SIG-M5 (cell line): ENCODE measurements around the gene USH1C.

ENCODE experiments used
- DNase-seq: peaks from one replicate; lab custom pipeline; 2025; lab: John Stamatoyannopoulos, UW

USH1C gene

DNA sequence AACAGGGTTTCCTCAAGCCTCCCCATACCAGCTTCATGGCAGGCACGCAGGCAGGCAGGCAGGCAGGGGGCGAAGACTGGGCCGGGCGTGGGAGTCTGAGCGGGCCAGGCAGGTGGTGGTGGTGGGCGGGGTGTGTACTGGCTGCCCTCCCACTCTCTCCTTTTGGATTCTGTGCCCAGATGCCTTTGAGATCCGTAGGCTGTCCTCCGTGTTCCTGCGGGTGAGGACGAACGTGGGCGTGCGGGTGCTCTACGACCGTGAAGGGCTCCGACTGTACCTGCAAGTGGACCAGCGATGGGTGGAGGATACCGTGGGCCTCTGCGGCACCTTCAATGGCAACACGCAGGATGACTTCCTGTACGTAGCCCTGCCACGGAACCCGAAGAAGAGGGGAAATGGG, 25.8 kb upstream of the USH1C start:
- no peak for DNase-seq

DNA sequence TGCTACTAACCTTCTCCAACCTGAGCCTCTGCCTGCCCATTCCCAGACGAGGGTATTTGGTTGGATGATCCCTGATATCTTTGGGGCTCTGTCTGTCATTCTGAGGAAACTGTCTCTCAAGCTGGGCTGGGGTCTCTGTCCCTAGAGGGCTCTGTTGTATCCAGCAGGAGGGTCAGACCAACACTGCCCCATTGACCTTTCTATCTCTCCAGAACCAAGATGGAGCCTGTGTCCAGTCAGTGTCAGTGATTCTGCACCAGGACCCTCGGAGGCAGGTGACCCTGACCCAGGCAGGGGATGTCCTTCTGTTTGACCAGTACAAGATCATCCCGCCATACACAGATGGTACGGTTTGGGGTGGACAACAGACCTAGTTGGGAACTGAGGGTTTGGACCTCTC, 24.7 kb upstream of the USH1C start:
- DNase-seq, result no peak

DNA sequence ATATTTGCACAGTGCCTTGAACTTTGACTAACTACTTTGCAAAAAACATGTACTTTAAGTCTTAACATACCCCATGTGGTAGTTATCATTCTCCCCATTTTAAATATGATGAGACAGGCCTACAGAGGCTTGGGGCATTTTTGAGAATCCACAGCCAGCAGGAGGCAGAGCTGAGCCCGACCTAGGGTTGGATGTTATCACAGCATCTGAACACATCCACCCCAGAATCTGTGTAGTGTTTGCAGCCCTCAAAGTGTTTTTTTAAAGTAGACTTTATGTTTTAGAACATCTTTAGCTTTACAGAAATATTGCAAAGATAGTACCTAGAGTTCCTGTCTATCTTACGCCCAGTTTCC, 20.4 kb upstream of the USH1C start:
- DNase-seq, result no peak

DNA sequence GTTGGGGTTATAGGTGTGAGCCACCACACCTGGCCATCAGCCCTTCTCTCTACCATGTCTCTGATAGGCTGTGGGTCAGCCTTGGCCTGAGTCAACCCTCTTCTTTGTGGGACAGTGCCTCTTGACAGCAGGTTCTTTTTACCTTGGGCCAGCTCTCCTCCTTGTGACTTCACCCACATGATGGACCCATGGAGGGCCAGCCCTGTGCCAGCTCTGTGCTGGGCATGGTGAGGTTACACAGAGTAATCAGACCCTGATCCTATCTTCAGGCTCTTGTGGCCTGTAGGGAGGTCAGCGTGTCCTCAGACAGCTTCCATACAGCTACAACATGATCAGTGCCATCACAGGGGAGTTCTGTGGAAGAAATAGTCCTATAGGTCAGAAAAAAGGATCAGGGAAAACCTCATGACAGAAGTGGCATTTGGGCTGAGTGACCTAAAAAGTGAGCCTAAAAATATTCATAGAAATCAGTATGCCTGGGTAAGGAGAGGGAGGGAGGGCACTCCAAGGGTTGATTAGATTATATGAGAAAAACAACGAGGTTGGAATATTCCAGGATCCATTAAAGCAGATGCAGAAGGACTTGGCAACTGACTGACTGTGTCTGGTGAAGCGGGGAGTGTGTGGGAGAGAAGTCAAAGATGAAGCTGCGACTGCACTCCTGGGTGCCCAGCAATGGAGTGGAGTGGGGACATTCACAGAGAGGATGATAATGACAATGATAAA, 19.9 kb upstream of the USH1C start:
- no peak for DNase-seq

DNA sequence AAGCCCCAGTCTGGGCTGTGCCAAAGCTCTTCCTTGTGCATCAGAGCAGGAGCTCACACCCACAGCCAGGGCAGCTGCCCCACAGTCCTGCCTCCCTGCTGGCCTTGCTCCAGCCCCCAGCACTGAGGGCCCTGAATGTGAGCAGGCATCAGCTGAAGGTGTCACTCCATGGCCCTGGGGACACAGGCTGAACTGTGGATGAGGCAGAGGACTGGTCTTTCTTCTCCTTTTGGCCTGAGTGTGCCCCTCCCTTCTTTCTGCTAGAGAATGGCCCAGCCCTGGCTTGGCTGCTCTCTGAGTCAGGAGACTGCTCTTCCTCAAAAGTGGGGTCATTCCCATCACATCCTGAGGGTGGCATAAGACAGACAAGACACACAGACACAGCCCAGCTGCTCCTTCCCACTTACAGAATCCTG, 19.0 kb upstream of the USH1C start:
- DNase-seq, result no peak

DNA sequence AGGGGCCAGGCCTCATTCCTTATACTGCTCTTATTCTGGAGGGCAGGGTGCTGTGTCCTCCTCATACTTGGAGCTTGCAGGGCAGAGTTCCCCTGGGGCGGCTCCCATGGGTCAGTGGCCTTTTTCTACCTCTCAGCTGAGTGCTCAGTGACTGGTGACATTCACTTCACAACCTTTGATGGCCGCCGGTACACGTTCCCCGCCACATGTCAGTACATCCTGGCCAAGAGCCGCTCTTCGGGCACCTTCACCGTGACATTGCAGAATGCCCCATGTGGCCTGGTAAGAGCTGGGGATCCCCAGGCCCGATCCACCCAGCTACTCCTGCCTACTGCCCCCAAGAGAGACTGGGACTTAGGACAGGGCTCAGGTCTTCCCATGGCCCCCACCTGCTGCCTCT, 17.3 kb upstream of the USH1C start:
- no peak for DNase-seq

DNA sequence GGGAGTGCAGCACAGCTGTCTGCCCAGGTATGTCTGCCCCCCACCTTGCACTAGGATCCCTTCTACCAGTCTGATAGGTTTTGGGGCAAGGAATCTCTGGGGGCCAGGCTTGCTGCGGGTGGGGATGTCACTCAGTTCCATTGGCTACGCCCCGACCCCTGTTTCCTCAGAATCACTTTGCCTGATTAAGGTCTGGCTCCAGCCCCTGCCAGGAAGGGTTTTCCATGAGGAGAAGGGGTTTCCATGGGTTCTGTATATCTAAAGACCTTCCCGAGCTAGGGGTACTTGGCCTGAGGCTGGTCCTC, 16.8 kb upstream of the USH1C start:
- DNase-seq, result no peak

DNA sequence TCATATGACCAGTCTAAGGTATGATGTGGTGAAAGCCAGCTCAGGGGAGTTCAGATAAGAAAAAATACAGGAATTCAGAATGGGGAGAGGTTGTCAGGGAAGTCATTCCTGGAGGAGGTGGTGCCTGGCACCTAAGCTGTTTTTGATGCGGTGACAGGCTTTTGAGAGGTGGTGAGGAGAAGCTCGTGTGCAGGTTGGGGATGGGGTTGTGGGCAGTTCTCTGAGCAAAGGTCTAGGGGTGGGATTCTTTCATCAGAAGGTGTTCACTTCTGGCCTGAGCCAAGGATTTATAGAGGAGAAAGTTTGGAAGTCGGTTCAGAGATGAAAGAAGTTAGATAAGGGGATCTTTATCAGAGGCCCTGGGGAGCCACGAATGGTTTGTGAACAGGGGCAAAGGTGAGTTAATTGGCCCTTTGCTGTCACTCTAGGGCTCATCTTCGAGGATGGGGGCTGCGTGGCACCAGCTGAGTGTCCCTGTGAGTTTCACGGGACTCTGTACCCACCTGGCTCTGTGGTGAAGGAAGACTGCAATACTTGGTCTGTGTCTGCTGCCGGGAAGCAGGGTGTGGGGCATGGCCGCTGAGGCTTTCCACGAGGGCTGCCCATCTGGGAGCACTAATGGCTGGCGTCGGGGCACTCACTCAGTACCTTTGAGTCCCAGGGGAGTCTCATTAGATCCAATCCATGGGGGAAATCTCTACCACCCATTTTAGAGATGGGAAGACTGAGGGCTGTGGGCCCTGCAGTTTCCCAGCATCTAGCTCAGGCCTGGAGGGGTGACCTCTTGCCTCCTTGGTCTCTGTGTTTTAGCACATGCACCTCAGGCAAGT, 16.3 kb upstream of the USH1C start:
- no peak for DNase-seq

DNA sequence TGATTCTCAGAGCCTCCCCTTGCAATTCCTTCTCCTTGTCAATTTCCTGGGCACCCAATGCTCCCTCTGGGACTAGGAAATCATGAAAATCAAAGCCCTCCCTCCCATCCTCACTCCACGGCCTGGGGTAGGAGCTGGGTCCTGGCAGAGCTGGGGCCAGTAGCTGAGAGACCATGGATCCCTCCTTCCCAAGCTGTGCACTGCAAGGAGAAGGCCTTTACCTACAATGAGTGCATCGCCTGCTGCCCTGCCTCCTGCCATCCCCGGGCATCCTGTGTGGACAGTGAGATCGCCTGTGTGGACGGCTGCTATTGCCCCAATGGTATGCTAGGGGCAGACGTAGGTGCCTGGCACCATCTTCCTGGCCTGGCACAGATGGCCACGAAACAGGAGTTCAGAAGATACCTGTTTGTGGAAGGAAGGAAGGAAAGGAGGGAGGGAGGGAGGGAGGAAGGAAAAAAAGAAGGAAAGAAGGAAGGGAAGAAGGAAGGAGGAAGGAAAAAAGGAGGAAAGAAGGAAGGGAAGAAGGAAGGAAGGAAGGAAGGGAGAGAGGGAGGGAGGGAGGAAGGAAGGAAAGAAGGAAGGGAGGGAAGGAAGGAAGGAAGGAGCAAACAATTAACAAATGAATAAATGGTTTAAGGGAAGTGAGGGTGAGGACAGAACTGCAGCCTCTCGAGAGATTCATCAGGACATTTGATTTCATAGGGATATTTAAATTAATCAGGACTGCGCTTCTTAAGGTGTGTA, 15.3 kb upstream of the USH1C start:
- no peak for DNase-seq

DNA sequence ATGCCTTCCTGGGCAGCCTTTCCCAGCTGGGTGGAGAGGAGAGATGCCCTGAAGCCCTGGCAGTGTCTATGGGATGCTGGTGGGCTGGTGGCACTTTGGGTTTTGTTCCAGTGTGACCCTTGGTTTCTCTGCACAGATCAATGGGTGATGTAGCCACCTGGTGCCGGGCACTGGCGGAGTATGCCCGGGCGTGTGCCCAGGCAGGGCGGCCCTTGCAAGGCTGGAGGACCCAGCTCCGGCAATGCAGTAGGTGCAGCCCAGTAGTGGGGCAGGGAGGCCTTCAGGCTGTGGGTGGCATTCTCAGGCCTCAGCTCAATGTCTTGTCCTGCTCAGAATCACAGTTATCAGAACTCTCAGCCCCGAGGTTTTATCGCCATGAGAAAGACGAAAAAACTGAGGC, 14.7 kb upstream of the USH1C start:
- DNase-seq, result no peak

DNA sequence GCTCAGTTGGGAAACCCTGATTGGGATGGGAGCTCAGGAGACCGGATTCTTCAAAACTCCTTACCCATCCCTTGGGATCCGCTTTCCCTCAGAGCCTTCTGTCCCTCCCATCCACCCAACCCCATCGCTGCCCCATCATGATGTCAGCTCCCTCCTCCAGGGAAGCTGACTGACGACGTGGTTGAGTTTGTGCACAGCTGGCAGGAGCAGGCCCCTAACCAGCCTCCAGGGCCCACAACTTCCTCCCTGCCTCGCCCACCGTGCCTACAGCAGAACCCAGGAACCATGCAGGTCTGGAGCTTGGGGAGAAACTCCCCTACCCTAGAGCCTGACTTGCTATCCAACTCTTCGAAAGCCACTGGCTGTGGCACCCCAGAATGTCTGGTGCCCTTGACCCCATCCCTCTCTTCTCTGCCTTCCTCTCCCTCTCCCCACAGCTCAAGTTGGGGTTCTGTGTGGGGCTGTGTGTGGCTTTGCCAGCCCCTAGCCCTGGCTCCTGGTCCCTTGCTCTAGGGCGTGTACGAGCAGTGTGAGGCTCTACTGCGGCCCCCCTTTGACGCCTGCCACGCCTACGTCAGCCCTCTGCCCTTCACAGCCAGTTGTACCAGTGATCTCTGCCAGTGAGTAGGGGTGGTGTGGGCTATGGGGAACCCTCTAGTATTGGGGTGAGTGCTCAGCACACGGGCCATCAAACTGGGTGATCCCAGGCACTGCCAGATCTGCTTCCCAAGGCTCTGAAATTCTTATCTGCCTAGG, 14.0 kb upstream of the USH1C start:
- DNase-seq, result no peak

DNA sequence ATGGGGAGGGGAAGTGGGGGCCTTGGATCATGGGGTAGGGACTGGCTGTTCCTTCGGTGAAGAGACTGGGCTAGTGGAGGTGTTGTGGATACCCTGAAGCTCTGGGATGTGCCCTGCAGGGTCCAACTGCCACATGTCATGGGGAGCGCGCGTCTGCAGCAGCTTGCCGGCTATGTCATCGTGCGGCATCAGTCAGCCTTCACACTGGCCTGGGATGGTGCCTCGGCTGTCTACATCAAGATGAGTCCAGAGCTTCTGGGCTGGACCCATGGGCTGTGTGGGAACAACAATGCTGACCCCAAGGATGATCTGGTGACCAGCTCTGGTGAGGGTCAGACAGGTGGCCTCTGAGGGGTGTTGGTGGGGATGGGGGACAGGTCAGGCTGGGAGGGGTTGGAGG, 12.8 kb upstream of the USH1C start:
- DNase-seq, result no peak

DNA sequence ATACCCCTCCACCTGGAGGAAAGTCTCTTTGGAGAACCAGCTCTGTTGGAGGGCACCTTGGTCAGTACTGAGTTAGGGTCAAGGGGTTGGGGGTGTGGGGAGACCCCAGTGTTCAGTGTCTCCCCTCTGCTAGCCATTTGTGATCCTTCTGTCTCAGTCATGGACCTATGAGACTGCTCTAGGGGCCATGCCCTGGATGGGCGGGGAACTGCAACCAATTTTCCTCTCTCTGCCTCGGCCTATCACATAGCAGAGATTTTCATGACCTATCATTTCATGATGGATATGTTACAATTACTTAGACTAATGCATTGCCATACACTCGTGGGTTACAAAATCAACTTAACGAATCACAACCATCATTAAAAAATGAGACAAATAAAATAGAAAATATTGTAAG, 10.3 kb upstream of the USH1C start:
- DNase-seq, result no peak

DNA sequence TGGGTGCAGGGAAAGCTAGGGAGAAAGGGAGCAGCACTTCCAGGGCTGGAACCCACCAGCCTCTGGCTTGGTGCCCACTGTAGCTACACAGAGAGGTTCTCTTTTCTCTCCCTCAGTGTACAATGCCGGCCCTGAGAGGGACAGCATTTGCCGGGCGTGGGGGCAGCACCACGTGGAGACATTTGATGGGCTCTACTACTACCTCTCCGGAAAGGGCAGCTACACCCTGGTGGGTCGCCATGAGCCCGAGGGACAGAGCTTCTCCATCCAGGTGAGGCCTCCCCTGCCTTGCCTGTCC, 9.0 kb upstream of the USH1C start:
- DNase-seq, result no peak

DNA sequence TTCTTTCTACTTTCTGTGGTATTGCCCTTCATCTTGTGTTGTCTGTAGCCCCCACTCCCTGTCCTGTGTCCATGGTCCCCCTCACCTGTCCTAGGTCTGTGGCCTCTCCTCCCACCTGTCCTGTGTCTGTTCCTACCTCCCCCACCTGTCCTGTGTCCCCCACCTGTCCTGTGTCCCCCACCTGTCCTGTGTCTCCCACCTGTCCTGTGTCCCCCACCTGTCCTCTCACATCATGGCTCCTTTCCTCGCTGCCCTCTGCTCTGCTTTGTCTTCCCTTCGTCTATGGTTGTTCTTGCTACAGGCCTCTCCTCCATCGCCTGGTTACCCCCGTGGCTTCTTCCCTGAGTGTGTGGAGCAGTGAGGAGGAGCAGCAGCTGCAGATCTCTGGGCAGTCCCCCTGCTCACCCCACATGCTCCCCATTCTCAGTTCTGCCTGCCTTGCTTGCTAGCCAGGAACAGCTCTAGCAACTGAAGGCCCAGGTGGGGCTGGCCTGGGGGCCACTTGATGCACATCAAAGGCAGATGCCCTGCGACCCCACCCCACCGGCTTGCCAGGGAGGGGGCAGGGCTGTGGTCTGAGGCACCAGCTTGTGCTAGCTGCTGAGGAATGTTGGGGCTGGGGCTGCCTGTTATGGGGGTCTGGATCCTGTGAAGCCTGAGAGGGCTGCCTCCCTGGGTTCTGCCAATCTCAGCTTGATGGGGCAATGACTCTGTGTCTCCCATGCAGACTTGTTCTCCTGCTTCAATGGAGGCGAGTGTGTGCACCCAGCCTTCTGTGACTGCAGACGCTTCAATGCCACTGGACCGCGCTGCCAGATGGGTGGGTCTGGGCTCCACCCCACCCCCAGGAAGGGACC, 8.4 kb upstream of the USH1C start:
- DNase-seq, result no peak

DNA sequence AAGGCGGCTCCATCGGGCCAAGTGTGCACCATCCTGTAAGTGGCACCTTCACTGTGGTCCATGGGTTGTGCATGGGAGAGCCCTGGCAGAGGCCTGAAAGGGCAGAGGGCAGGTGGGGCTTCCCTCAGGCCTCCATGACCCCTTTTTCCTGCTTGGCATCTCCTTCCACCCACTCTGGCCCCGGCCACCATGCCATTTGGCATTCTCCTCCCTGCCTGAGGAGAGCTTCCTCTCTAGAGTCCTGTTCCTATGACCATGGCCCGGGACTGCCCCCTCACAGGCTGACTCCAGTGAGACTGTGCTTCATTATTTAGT, 7.8 kb upstream of the USH1C start:
- DNase-seq, result no peak

DNA sequence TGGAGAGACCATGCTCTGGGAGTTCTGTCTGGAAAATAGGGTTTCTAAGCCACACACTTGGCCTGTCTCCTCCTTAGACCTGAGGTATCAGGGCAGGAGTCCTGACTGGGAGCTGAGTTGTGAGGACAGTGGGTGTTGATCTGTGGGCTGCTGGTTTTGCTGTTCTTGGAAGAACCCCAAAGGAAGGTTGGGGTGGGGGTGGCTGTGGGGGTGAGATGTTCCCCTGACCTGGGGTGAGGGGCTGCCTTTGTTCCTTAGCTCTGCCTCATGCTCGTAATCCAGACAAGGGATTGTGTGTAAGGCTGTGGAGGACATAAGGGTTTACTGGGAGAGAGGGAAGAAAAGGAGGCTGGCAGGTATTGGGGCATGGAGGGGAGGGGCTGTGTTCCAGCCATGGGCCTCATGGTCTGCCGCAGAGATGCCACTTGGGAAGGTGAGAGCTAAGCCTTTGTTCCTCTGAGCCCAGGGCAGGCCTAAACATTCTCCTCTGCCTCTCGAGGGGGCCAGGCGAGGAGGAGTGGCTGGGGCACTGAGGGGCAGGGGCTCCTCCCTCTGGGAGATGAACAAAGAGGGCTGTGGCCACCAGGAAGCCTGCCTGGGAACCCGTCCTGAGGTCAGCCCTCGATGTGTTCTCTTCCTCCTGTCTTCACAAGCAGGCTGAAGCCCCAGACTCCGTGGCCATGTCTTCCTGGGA, 7.3 kb upstream of the USH1C start:
- no peak for DNase-seq

DNA sequence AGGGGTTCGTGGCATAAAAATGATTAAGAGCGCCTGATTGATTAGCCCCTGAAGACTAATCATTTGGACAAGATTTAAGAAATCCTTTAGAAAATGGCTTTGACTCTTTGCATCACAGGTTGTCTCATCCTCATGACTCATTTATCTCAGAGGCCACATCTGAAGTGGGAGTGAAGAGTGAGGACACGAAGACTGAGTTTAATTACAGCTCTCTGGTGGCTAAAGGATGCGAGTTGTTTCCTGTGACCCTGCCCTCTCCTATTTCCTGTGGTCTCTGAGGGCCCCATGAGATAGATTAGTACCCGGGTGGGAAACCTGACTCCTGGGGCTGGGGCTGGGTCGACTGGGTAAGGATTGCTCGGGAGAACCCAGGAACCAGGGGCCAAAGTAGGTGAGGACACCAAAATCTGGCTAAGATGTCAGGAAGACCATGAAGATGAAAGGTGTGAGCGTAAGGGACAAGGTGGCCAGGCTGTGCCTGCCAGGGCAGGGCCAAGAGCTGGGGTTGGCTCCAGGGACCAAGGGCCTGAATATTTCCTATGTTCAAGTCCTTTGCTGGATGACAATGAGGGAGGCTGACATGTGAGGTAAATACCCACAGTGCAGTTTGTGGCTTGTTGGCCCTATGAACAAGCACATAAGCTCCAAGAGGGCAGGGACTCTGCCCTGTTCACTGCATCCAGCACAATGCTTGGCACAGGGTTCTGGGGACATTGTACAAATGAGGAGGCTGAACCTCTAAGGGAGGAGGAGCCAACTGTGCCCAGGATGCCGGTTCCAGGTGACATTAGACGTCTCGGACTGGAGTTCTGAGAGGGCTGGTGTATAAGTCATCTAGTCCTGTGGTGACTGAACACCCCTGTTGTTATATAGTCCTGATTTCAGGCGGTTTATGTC, 6.5 kb upstream of the USH1C start:
- DNase-seq, result no peak

DNA sequence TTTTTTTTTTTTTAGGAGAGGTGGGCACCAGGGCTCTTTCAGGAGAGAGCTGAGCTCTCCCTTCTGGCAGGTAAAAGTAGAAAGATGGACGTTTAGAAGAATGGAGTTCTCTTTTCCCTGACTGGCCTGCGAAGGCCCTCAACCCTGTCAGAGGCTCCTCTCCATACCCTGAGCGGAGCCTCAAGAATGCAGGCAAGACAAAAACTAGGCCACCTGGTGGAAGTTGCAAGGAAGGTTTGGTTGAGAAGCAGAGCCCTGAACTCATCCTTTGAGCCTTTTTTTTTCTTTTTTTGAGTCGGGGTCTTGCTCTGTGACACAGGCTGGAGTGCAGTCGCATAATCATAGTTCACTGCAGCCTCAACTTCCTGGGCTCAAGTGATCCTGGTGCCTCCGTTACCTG, 4.2 kb upstream of the USH1C start:
- DNase-seq, result no peak

DNA sequence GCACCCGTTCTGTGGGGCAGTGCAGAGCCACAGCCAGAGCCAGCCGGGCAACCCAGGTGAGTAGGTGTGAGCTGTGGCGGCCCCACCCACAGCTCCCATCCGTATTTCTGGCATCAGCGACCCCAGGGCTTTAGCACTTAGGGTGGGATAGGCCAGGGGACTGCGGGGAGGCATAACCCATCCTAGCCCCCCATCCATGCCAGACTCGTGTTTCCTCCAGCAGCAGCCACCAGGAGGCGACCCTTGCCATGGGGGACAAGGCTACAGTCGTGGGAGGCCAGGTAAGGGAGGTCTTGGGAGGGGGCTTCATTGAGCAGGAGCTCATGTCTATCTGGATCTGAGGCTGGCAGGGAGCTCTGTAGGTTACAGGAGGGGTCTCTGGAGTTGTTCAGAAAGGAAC, 3.7 kb upstream of the USH1C start:
- DNase-seq, result no peak
